ENCODE results near the gene CELSR1. TPM values are rescaled to one million over a fixed set of nuclear protein-coding genes. Genes with fewer than 3 reads are reported as not detected.
"Not testable (repeated sequence)": the region's sequence is repeated elsewhere in the genome, so short reads cannot be mapped to it uniquely, and the experiment has no call there.

Gene CELSR1
- polyA plus RNA-seq, 1 experiment, result 0.14 TPM

DNA sequence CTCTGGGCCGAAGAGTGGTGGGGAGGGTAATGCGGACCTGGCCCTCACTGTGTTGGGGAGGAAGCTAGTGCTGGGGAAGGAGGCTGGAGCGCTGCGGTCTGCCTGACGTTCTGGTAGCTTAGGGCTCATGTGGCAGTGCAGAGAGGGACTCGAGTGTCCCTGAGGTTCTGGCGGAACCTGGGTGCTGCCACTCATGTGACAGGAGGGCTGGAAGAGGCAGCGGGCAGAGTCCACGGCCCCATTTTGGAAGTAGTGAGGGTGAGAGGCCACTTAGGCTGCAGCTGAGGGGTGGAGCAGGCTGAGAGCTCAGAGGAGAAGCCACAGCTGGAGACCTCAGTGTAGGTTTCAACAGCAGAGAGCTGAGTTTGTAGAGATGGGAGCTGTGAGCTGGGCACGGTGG is 218.1 kb downstream of the CELSR1 start:
- Histone ChIP-seq H3K27me3 (ENCODE audit: control insufficient read depth, insufficient read depth, low read length) (no peaks in the 10 kb centered on the region), H3K4me3 (ENCODE audit: low read depth, low read length) (no peak overlapping the region), H3K9me3 (ENCODE audit: control insufficient read depth, insufficient read depth, low read length) (no peaks in the 10 kb centered on the region; the same call in 1 of the 2 replicates), H3K27ac (ENCODE audit: low read depth, low read length) (no peak overlapping the region)
- CTCF ChIA-PET, result interaction anchor here (1.6 kb wide), 1 partner anchor 325 kb away, joined by 4 read pairs; no protein-coding TSS in a partner anchor
- POLR2A ChIA-PET, result no interaction called here
- DNase-seq (ENCODE audit: low read depth, low spot score), result no peak
- TF ChIP-seq, protein P1, sequence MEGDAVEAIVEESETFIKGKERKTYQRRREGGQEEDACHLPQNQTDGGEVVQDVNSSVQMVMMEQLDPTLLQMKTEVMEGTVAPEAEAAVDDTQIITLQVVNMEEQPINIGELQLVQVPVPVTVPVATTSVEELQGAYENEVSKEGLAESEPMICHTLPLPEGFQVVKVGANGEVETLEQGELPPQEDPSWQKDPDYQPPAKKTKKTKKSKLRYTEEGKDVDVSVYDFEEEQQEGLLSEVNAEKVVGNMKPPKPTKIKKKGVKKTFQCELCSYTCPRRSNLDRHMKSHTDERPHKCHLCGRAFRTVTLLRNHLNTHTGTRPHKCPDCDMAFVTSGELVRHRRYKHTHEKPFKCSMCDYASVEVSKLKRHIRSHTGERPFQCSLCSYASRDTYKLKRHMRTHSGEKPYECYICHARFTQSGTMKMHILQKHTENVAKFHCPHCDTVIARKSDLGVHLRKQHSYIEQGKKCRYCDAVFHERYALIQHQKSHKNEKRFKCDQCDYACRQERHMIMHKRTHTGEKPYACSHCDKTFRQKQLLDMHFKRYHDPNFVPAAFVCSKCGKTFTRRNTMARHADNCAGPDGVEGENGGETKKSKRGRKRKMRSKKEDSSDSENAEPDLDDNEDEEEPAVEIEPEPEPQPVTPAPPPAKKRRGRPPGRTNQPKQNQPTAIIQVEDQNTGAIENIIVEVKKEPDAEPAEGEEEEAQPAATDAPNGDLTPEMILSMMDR (IDR thresholded peaks at IDR 0.05; ENCODE audit: low read depth, low read length), result no peak

DNA sequence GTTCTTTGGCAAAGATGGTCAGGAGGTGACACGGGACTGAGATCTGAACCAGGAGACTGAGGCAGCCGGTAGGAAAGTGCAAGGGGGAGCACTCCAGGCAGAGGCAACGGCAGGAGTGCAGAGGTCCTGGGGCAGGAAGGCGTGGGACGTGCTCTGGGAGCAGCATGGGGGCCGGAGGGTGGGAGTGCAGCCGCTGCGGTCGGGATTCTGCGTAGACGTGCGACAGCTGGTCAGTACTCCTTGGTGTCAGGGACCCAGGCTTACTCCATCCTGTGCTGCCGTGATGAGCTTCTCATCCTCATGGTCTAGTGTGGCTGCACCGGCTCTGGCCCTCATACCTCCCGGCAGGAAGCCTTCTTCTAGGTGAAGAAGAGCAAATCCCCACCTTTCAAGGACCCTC is 218.8 kb downstream of the CELSR1 start:
- Histone ChIP-seq H3K27me3 (ENCODE audit: control insufficient read depth, insufficient read depth, low read length) (no peaks in the 10 kb centered on the region), H3K27ac (ENCODE audit: low read depth, low read length) (no peak overlapping the region), H3K9me3 (ENCODE audit: control insufficient read depth, insufficient read depth, low read length) (no peaks in the 10 kb centered on the region; the same call in 1 of the 2 replicates), H3K4me3 (ENCODE audit: low read depth, low read length) (no peak overlapping the region)
- no peak for DNase-seq (ENCODE audit: low read depth, low spot score)
- CTCF ChIA-PET, result interaction anchor here (1.6 to 6.7 kb wide), 2 partner anchors 197 to 324 kb away, joined by 4 to 47 read pairs; no protein-coding TSS in a partner anchor
- TF ChIP-seq, protein P1 (IDR thresholded peaks at IDR 0.05; ENCODE audit: low read depth, low read length), result no peak
- POLR2A ChIA-PET, result no interaction called here

DNA sequence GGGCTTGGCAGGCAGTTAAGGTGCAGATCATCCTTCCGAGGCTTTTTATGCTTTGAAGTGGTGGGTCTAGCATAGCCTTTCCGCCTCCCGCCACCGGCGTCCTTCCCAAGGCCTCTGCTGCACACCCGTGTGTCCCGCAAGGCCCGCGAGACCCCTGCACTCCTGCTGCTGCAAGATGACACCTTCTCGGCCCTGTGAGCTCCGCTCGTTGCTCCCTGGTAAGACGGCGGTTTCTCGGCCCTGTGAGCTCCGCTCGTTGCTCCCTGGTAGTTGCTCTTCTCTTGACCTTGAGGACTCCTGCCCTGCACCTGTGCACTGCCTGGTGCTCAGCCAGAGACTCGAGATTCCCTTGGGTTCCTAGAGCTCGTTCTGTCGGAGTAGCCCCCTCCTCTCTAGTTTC is 219.8 kb downstream of the CELSR1 start:
- Histone ChIP-seq H3K27me3 (ENCODE audit: control insufficient read depth, insufficient read depth, low read length) (no peaks in the 10 kb centered on the region), H3K4me3 (ENCODE audit: low read depth, low read length) (no peak overlapping the region), H3K27ac (ENCODE audit: low read depth, low read length) (no peak overlapping the region), H3K9me3 (ENCODE audit: control insufficient read depth, insufficient read depth, low read length) (no peaks in the 10 kb centered on the region; the same call in 1 of the 2 replicates)
- ChIA-PET CTCF (interaction anchor here (1.6 to 7.6 kb wide), 3 partner anchors 196 to 323 kb away, joined by 4 to 78 read pairs (median 47); no protein-coding TSS in a partner anchor), POLR2A (no interaction called here)
- TF ChIP-seq, protein P1 (IDR thresholded peaks at IDR 0.05; ENCODE audit: low read depth, low read length), result no peak
- DNase-seq (ENCODE audit: low read depth, low spot score), result no peak

DNA sequence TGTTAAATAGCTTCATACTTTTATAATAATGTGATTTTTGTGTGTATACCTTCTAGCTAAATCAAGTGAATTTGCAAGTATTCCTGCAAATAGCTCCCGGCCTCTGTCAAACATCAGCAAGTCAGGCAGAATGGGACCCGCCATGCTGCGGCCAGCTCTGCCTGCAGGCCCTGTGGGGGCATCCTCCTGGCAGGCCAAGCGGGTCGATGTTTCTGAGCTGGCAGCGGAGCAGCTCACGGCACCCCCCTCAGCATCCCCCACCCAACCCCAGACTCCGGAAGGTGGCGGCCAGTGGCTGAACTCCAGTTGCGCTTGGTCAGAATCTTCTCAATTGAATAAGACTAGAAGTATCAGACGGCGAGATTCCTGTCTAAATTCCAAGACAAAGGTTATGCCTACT is 221.4 kb downstream of the CELSR1 start:
- DNase-seq (ENCODE audit: low read depth, low spot score), result no peak
- CTCF ChIA-PET, result interaction anchor here (1.1 to 7.6 kb wide), 9 partner anchors 9 to 321 kb away, joined by 3 to 78 read pairs (median 5); no protein-coding TSS in a partner anchor
- Histone ChIP-seq H3K4me3 (ENCODE audit: low read depth, low read length) (no peak overlapping the region), H3K27me3 (ENCODE audit: control insufficient read depth, insufficient read depth, low read length) (no peaks in the 10 kb centered on the region), H3K27ac (ENCODE audit: low read depth, low read length) (no peak overlapping the region), H3K9me3 (ENCODE audit: control insufficient read depth, insufficient read depth, low read length) (no peaks in the 10 kb centered on the region; the same call in 1 of the 2 replicates)
- TF ChIP-seq, protein P1 (IDR thresholded peaks at IDR 0.05; ENCODE audit: low read depth, low read length), result no peak
- POLR2A ChIA-PET, result no interaction called here

DNA sequence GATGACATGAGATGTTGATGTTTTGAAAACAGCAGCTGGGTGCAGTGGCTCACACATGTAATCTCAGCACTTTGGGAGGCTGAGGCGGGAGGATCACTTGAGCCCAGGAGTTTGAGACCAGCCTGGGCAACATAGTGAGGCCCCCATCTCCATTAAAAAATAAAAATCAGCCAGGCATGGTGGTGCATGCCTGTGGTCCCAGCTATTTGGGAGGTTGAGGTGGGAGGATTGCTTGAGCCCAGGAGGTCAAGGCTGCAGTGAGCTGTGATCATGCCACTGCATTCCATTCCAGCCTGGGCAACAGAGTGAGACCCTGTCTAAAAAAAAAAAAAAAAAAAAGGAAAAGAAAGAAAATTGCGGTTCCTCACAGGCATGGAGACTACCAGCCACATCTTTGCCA is 224.6 kb downstream of the CELSR1 start:
- POLR2A ChIA-PET, result interaction anchor here (0.7 kb wide), 1 partner anchor 317 kb away, joined by 8 read pairs; no protein-coding TSS in a partner anchor
- not testable (repeated sequence) for H3K9me3 ChIP-seq (ENCODE audit: control insufficient read depth, insufficient read depth, low read length); DNase-seq (ENCODE audit: low read depth, low spot score); H3K27me3 ChIP-seq (ENCODE audit: control insufficient read depth, insufficient read depth, low read length); H3K4me3 ChIP-seq (ENCODE audit: low read depth, low read length); H3K27ac ChIP-seq (ENCODE audit: low read depth, low read length)
- CTCF ChIA-PET, result interaction anchor here (0.7 to 7.6 kb wide), 4 partner anchors 10 to 318 kb away, joined by 4 to 78 read pairs (median 26); no protein-coding TSS in a partner anchor

Measured in AG04450 (cell line).